Measurements from ENCODE around the gene VWA5B2.

DNA sequence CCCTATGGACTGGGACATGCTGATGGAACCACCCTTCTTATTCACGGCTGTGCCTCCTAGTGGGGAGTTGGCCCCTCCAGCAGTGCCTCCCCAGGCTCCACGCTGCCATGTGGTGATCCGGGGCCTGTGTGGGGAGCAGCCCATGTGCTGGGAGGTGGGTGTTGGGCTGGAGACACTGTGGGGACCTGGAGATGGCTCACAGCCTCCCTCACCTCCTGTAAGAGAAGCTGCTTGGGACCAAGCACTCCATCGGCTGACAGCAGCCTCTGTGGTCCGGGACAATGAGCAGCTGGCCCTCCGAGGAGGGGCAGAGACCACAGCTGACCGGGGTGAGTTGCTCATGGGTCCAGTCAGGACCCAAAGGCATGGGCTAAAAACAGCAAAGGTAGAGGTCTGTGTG, 10.3 kb downstream of the VWA5B2 start:
- TF ChIP-seq, protein P1, sequence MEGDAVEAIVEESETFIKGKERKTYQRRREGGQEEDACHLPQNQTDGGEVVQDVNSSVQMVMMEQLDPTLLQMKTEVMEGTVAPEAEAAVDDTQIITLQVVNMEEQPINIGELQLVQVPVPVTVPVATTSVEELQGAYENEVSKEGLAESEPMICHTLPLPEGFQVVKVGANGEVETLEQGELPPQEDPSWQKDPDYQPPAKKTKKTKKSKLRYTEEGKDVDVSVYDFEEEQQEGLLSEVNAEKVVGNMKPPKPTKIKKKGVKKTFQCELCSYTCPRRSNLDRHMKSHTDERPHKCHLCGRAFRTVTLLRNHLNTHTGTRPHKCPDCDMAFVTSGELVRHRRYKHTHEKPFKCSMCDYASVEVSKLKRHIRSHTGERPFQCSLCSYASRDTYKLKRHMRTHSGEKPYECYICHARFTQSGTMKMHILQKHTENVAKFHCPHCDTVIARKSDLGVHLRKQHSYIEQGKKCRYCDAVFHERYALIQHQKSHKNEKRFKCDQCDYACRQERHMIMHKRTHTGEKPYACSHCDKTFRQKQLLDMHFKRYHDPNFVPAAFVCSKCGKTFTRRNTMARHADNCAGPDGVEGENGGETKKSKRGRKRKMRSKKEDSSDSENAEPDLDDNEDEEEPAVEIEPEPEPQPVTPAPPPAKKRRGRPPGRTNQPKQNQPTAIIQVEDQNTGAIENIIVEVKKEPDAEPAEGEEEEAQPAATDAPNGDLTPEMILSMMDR (IDR thresholded peaks at IDR 0.05): no peak
- TF ChIP-seq POLR2A (IDR thresholded peaks at IDR 0.05): no peak
